ENCODE data around the gene TMEM175. TPM values are rescaled to one million over a fixed set of nuclear protein-coding genes. Genes with fewer than 3 reads are reported as not detected.

TMEM175 gene
- total RNA-seq, 1 donor from 2014 or later = 28.0 TPM

GRCh38 chr4:993111-994029 lies 61.1 kb downstream of the TMEM175 start, which contains the start of gene SLC26A1:
Gene SLC26A1, minus strand, starts transcription at chr4:993404. Its CDS starts 1,701 bp downstream, at chr4:991703.
- peaks cover 26% of the 10 kb centered on the region for H3K27me3 Mint-ChIP-seq (ENCODE audit: low read depth)
- no peak within 1 kb of the TSS for H3K4me3 Mint-ChIP-seq
- no peaks in the 10 kb centered on the region for H3K9me3 Mint-ChIP-seq

GRCh38 chr4:995311-996026 lies 63.2 kb downstream of the TMEM175 start:
- Mint-ChIP-seq H3K4me1 (no peaks in the 10 kb centered on the region), H3K36me3 (no peaks in the 10 kb centered on the region), H3K27me3 (ENCODE audit: low read depth) (peaks cover 44% of the 10 kb centered on the region), H3K9me3 (no peaks in the 10 kb centered on the region), H3K27ac (no peak overlapping the region), H3K4me3 (peak overlapping the region; percentile 21)
- no peak for DNase-seq (ENCODE audit: low spot score in 2 of 2, unreplicated experiment in 2 of 2)
- TF ChIP-seq CTCF (IDR thresholded peaks at IDR 0.05; ENCODE audit: unreplicated experiment) = no peak

More at GRCh38 chr4:993111-994029, 61.1 kb downstream of the TMEM175 start, which contains the start of gene SLC26A1:
- Mint-ChIP-seq H3K36me3 (no peaks in the 10 kb centered on the region), H3K27ac (no peak within 1 kb of the TSS), H3K4me1 (no peaks in the 10 kb centered on the region)
- no peak for DNase-seq (ENCODE audit: low spot score in 2 of 2, unreplicated experiment in 2 of 2)
- TF ChIP-seq CTCF (IDR thresholded peaks at IDR 0.05; ENCODE audit: unreplicated experiment) = no peak

GRCh38 chr4:996030-996996 lies 64.1 kb downstream of the TMEM175 start:
- Mint-ChIP-seq H3K27ac (no peak overlapping the region), H3K4me1 (no peaks in the 10 kb centered on the region), H3K9me3 (no peaks in the 10 kb centered on the region), H3K27me3 (ENCODE audit: low read depth) (peaks cover 51% of the 10 kb centered on the region), H3K36me3 (no peaks in the 10 kb centered on the region), H3K4me3 (peak overlapping the region; percentile 17)
- no peak for TF ChIP-seq CTCF (IDR thresholded peaks at IDR 0.05; ENCODE audit: unreplicated experiment)
- DNase-seq (ENCODE audit: low spot score in 2 of 2, unreplicated experiment in 2 of 2) = no peak

- no peak for TF ChIP-seq CTCF (IDR thresholded peaks at IDR 0.05; ENCODE audit: unreplicated experiment)
- Mint-ChIP-seq H3K9me3 (no peaks in the 10 kb centered on the region), H3K27me3 (ENCODE audit: low read depth) (peaks cover 58% of the 10 kb centered on the region), H3K4me1 (no peaks in the 10 kb centered on the region), H3K27ac (no peak overlapping the region), H3K4me3 (peak overlapping the region; percentile 17), H3K36me3 (no peaks in the 10 kb centered on the region)
- DNase-seq (ENCODE audit: low spot score in 2 of 2, unreplicated experiment in 2 of 2) = no peak
Observed at GRCh38 chr4:996997-997374, 64.7 kb downstream of the TMEM175 start.

Measured in mesothelial cell of epicardium (in vitro differentiated cells).